Stimulated activated CD4-positive, alpha-beta T cell treated with anti-CD3 and anti-CD28 coated beads, Interleukin-1b, Interleukin-23, amount 100 ng/mL, for 24 hours (primary cell): ENCODE measurements around the gene PCDHB13.
"Not testable (repeated sequence)": the region's sequence is repeated elsewhere in the genome, so short reads cannot be mapped to it uniquely, and the experiment has no call there.

ENCODE experiments used
- DNase-seq, 4 experiments: peaks; one replicate each; pipeline ENCODE4 v3.0.0-alpha.2; 2020; ENCODE audit warnings: low read depth in 4 of 4, low spot score in 1 of 4

The PCDHB13 gene

GRCh38 chr5:141213656-141214339, at the start of gene PCDHB13:
Gene PCDHB13 (plus strand): TSS chr5:141213919. CDS start chr5:141214124, 205 bp downstream.
- DNase-seq, result not testable (repeated sequence)

- no peak for DNase-seq
Observed at GRCh38 chr5:141172381-141173204, 41.1 kb upstream of the PCDHB13 start, which contains the start of gene PCDHB7. Gene PCDHB7 (plus strand): TSS chr5:141172644. CDS start chr5:141172836, 192 bp downstream.

GRCh38 chr5:141174291-141175104, 39.2 kb upstream of the PCDHB13 start:
- DNase-seq, result not testable (repeated sequence)

- DNase-seq, result no peak
Observed at GRCh38 chr5:141175933-141176332, 37.8 kb upstream of the PCDHB13 start.

- DNase-seq, result not testable (repeated sequence)
Observed at GRCh38 chr5:141177577-141178191, 36.0 kb upstream of the PCDHB13 start, which contains the start of gene PCDHB8. Gene PCDHB8 (plus strand): TSS chr5:141177790. CDS start chr5:141178035, 245 bp downstream.

- DNase-seq, result not testable (repeated sequence)
Observed at GRCh38 chr5:141179371-141179770, 34.3 kb upstream of the PCDHB13 start.

- DNase-seq, result not testable (repeated sequence)
Observed at GRCh38 chr5:141179876-141180275, 33.8 kb upstream of the PCDHB13 start.

- no peak for DNase-seq
Observed at GRCh38 chr5:141180313-141180712, 33.4 kb upstream of the PCDHB13 start.

- DNase-seq, result no peak
Observed at GRCh38 chr5:141182248-141182647, 31.5 kb upstream of the PCDHB13 start, which contains the start of gene PCDHB16. Gene PCDHB16 (plus strand): TSS chr5:141182387. CDS start chr5:141182560, 173 bp downstream.

GRCh38 chr5:141184117-141184855, 29.4 kb upstream of the PCDHB13 start:
- not testable (repeated sequence) for DNase-seq

- no peak for DNase-seq
Observed at GRCh38 chr5:141186897-141187512, 26.7 kb upstream of the PCDHB13 start, which contains the start of gene PCDHB9. Gene PCDHB9 (plus strand): TSS chr5:141187161. CDS start chr5:141187319, 158 bp downstream.

- DNase-seq, result not testable (repeated sequence)
Observed at GRCh38 chr5:141188682-141189081, 25.0 kb upstream of the PCDHB13 start.

- not testable (repeated sequence) for DNase-seq
Observed at GRCh38 chr5:141189131-141189530, 24.6 kb upstream of the PCDHB13 start.

- no peak for DNase-seq
Observed at GRCh38 chr5:141192110-141192725, 21.5 kb upstream of the PCDHB13 start, which contains the start of gene PCDHB10. Gene PCDHB10 (plus strand): TSS chr5:141192353. CDS start chr5:141192553, 200 bp downstream.

GRCh38 chr5:141194332-141194731, 19.4 kb upstream of the PCDHB13 start:
- not testable (repeated sequence) for DNase-seq

- no peak for DNase-seq
Observed at GRCh38 chr5:141196363-141196762, 17.4 kb upstream of the PCDHB13 start.

- DNase-seq, result no peak
Observed at GRCh38 chr5:141199359-141200235, 14.1 kb upstream of the PCDHB13 start, which contains the start of gene PCDHB11. Gene PCDHB11 (plus strand): TSS chr5:141199627. CDS start chr5:141199775, 148 bp downstream.
